Stimulated activated CD8-positive, alpha-beta memory T cell treated with anti-CD3 and anti-CD28 coated beads, Interleukin-2, amount 100 ng/mL, for 48 hours (primary cell): ENCODE results near the gene PTDSS2.
"Not testable (repeated sequence)": the region's sequence is repeated elsewhere in the genome, so short reads cannot be mapped to it uniquely, and the experiment has no call there.

ENCODE experiments used
- DNase-seq, 2 donors: peaks; one replicate each; pipeline ENCODE4 v3.0.0-alpha.2; 2020; ENCODE audit warnings: low read depth in 2 of 2

Gene PTDSS2

GRCh38 chr11:449889-450808 is at the start of gene PTDSS2:
Gene PTDSS2, plus strand, starts transcription at chr11:450279. Its CDS starts 177 bp downstream, at chr11:450456.
- peak; percentile 92 to 95 for DNase-seq

DNA sequence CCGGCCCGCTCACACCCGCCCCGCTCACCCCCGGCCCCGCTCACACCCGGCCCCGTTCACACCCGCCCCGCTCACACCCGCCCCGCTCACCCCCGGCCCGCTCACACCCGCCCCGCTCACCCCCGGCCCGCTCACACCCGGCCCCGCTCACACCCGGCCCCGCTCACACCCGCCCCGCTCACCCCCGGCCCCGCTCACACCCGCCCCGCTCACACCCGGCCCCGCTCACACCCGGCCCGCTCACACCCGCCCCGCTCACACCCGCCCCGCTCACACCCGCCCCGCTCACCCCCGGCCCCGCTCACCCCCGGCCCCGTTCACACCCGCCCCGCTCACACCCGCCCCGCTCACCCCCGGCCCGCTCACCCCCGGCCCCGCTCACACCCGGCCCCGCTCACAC is 48.9 kb upstream of the PTDSS2 start:
- DNase-seq: not testable (repeated sequence)

DNA sequence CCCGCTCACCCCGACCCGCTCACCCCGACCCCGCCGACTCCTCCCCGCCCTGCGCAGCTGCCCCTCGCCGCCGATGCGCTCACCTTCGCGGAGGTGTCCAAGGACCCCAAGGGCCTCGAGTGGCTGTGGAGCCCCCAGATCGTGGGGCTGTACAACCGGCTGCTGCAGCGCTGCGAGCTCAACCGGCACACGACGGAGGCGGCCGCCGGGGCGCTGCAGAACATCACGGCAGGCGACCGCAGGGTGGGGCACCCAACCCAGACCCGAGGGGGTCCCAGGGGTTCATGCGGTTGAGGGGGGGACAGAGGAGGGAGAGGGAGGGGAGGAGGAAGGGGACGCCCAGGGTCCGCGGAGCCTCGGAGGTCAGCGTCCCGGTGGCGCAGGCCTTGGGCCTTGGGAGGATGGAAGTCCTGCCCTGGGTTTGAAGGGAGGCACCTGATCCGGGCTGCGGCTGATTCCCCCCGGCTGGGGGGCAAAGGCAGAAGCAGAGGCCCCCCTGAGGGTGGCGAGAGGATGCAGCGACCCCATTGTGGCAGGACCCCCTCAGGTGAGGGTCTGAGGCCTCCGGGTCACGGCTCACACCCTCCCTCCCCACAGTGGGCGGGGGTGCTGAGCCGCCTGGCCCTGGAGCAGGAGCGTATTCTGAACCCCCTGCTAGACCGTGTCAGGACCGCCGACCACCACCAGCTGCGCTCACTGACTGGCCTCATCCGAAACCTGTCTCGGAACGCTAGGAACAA is 46.9 kb upstream of the PTDSS2 start:
- no peak for DNase-seq

- no peak for DNase-seq
Measured at GRCh38 chr11:403761-404431, 46.2 kb upstream of the PTDSS2 start.

- DNase-seq: no peak
Measured at GRCh38 chr11:404551-405264, 45.4 kb upstream of the PTDSS2 start.

GRCh38 chr11:405323-405953 is 44.6 kb upstream of the PTDSS2 start:
- no peak for DNase-seq

DNA sequence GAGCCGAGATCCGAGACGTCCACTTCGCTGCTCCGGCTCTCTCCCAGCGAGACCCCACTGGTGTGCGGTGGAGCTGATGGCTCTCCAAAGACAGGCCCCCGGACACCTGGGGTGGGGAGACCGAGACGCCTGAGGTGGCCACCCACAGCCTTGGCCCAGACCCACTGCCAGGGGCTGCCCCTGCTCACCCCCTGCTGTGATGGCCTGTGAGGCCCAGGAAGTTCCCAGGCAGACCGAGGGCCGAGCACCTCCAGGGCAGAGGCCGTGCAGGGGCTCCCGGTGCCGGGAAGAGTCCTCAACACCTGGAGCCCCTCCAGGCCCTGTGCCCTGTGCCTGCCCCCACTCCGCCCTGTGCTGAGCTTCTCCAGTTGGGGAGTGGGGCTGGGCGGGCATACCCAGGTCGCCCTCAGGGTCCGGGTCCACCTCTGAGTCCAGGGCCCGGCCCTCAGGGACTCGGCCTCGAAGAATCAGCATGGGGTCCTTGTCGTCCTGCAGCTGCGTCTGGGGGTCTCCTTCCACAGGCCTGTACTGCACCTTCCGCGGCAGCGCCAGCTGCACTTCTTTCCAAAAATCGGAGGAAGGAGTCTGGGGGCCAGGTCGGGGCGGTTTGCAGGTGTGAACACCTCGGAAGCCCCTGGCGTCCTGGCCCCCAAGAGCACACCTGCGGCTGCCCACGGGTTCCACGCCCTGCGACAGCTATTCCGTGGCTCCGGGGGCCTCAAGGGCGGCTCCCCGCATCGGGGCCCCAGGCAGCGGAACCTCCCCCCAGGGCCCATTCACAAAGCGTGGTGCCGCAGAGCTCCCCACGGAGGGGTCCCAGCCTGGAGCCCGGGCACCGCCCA is 43.9 kb upstream of the PTDSS2 start:
- DNase-seq: no peak

GRCh38 chr11:406796-407650 is 43.1 kb upstream of the PTDSS2 start:
- peak; percentile 89 for DNase-seq

DNA sequence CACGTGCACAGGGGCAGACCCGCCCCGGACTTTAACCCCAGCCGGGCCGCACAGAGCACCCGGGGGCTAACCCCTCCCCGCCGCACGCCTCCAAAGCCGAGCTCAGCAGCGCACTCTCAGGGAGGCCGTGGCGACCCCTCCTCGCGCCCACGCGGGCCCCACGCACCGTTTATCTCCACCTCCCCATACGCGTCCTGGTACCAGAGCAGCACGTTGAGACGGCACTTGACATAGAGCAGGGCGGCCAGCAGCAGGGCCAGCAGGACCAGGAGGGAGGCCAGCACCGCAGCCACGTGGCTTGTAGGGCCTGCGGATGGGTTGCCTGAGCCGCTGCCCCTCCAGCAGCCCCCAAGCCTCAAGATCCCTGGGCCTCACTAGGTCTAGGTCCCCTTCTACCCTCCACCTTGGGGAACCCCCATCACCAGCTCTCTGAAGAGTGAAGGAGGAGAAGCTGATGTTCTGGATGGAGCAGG is 42.4 kb upstream of the PTDSS2 start:
- DNase-seq: no peak

- no peak for DNase-seq
Measured at GRCh38 chr11:408154-409007, 41.7 kb upstream of the PTDSS2 start.

- no peak for DNase-seq
Measured at GRCh38 chr11:409008-409599, 41.0 kb upstream of the PTDSS2 start.

DNA sequence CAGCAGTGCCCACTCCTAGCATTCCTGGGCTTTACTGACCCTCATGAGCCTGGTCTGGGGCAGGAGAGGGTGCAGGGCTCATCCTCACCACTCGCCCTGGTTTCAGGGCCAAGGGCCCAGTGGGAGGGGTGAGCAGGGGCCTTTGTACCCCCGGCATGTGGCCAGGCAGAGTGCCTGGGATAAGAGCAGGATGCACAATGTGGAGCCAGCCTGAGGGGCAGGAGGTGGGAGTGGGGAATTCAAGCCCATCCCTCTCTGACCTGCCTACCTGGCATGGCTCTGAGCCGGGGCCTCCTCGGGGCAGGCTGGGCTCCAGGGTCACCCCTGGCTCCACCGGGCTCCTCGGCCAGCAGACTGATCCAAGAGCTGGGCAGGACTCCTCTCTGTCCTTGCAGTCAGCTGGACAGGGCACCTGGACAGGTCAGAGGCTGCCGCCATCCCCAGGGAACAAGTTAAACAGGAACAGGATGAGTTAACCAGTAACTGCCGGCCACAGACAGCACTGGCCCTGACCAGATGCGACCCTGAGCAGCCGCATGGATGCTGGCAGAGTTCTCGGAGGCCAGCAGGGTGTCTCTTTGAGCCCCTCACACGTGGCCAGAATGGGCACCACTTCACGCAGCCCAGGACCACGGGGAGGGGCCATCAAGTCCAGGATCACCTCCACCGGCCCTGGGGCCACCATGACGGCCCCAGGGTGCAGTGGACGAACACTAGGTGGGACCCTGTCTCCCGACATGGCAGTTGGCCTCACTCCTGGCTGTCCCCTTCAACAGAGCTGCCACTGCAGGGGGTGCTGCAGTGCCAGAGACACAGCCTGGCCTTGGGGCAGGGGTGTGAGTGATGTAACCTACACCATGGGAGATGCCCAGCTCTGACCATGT is 40.2 kb upstream of the PTDSS2 start:
- no peak for DNase-seq

GRCh38 chr11:410711-411110 is 39.4 kb upstream of the PTDSS2 start:
- not testable (repeated sequence) for DNase-seq

- not testable (repeated sequence) for DNase-seq
Measured at GRCh38 chr11:411520-411919, 38.6 kb upstream of the PTDSS2 start.

DNA sequence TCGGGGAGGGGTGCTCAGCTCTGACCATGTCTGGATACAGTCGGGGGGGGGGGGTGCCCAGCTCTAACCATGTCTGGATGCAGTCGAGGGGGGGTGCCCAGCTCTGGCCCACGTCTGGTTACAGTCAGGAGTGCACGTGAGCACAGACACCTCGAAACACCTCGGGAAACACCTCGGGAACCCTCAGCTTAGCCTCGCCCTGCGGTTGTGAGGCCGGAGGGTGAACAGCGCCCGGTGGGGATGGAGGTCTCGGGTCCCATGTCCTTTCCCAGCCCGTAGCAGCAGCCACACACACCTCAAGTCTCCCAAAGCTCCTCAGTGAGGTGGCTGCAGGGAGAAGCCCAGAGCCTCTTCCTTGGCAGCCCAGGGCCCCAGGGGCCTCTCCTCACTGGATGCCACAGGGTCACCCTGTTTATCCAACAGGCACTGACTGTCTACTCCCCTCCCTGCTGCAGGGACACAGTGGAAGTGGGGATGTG is 37.4 kb upstream of the PTDSS2 start:
- DNase-seq: no peak
